Stimulated activated effector memory CD8-positive, alpha-beta T cell treated with anti-CD3 and anti-CD28 coated beads, Interleukin-12 subunit alpha, Interleukin-12 subunit beta, amount 100 ng/mL, for 72 hours (primary cell): Measurements from ENCODE around the gene CHAD.
A peak's percentile ranks its signal among the peaks of the same experiment; 100 is the strongest.
"Not testable (repeated sequence)": the region's sequence is repeated elsewhere in the genome, so short reads cannot be mapped to it uniquely, and the experiment has no call there.

Experiments used
- ATAC-seq: fragments of 150-1000 bp; cut with Tn5 transposase; 2 replicates; pipeline ENCODE4 v1.10.0; 2021
- DNase-seq, 2 donors: peaks; one replicate each; pipeline ENCODE4 v3.0.0; 2021 to 2022; ENCODE audit warnings: low spot score in 2 of 2
- H3K27ac Mint-ChIP-seq: one replicate; pipeline ENCODE4 v1.8.0; 2022; ENCODE audit warnings: mild to moderate bottlenecking, mixed read lengths
- H3K36me3 Mint-ChIP-seq: one replicate; pipeline ENCODE4 v1.8.0; 2022; ENCODE audit warnings: mild to moderate bottlenecking, mixed read lengths
- H3K4me1 Mint-ChIP-seq: one replicate; pipeline ENCODE4 v1.8.0; 2022; ENCODE audit warnings: mixed read lengths
- H3K4me3 Mint-ChIP-seq: one replicate; pipeline ENCODE4 v1.8.0; 2022; ENCODE audit warnings: mild to moderate bottlenecking, mixed read lengths
- H3K9me3 Mint-ChIP-seq: one replicate; pipeline ENCODE4 v1.8.0; 2022; ENCODE audit warnings: mixed read lengths

CHAD gene

GRCh38 chr17:50481648-50482047 is 13.0 kb upstream of the CHAD start:
- peaks cover 33% of the 10 kb centered on the region for H3K4me1 Mint-ChIP-seq
- ATAC-seq (no peak), DNase-seq (no peak)
- H3K9me3 Mint-ChIP-seq = no peaks in the 10 kb centered on the region
- H3K4me3 Mint-ChIP-seq = no peak overlapping the region
- H3K27ac Mint-ChIP-seq = no peak overlapping the region
- H3K36me3 Mint-ChIP-seq = peaks cover 48% of the 10 kb centered on the region

- Mint-ChIP-seq H3K4me1 (peaks cover 33% of the 10 kb centered on the region), H3K27ac (no peak overlapping the region), H3K4me3 (no peak overlapping the region), H3K36me3 (peaks cover 41% of the 10 kb centered on the region), H3K9me3 (no peaks in the 10 kb centered on the region)
- DNase-seq = no peak
- ATAC-seq = no peak
These were observed 12.3 kb upstream of the CHAD start for GRCh38 chr17:50480854-50481490.

GRCh38 chr17:50480142-50480764 is 11.6 kb upstream of the CHAD start:
- Mint-ChIP-seq H3K36me3 (peaks cover 38% of the 10 kb centered on the region), H3K4me3 (peak overlapping the region; percentile 76), H3K9me3 (no peaks in the 10 kb centered on the region), H3K4me1 (peaks cover 33% of the 10 kb centered on the region), H3K27ac (peak overlapping the region; percentile 98)
- DNase-seq (no peak), ATAC-seq (no peak)

GRCh38 chr17:50479522-50480141 is 11.0 kb upstream of the CHAD start:
- H3K4me1 Mint-ChIP-seq = peaks cover 33% of the 10 kb centered on the region
- ATAC-seq (peak; percentile 35), DNase-seq (peak in 1 of 2 donors; percentile 75)
- peak overlapping the region; percentile 98 for H3K27ac Mint-ChIP-seq
- peak overlapping the region; percentile 76 for H3K4me3 Mint-ChIP-seq
- H3K9me3 Mint-ChIP-seq = no peaks in the 10 kb centered on the region
- H3K36me3 Mint-ChIP-seq = peaks cover 33% of the 10 kb centered on the region

GRCh38 chr17:50478391-50479381 is 10.0 kb upstream of the CHAD start, which contains the start of gene RSAD1:
RSAD1 (plus strand) TSS chr17:50478860; CDS start chr17:50478885, 25 bp downstream.
- ATAC-seq (peak; percentile 95), DNase-seq (peak; percentile 69 to 88)
- Mint-ChIP-seq H3K36me3 (peaks cover 25% of the 10 kb centered on the region), H3K9me3 (no peaks in the 10 kb centered on the region), H3K27ac (peak within 1 kb of the TSS; percentile 98), H3K4me3 (peak within 1 kb of the TSS; percentile 76), H3K4me1 (peaks cover 33% of the 10 kb centered on the region)

GRCh38 chr17:50477976-50478375 is 9.3 kb upstream of the CHAD start:
- ATAC-seq (no peak), DNase-seq (no peak)
- H3K36me3 Mint-ChIP-seq = peaks cover 18% of the 10 kb centered on the region
- peaks cover 32% of the 10 kb centered on the region for H3K4me1 Mint-ChIP-seq
- H3K9me3 Mint-ChIP-seq = no peaks in the 10 kb centered on the region
- peak overlapping the region; percentile 98 for H3K27ac Mint-ChIP-seq
- H3K4me3 Mint-ChIP-seq = peak overlapping the region; percentile 76

GRCh38 chr17:50476545-50477315 is 8.1 kb upstream of the CHAD start:
- Mint-ChIP-seq H3K36me3 (peaks cover 9% of the 10 kb centered on the region), H3K27ac (no peak overlapping the region), H3K9me3 (no peaks in the 10 kb centered on the region), H3K4me1 (peaks cover 23% of the 10 kb centered on the region), H3K4me3 (no peak overlapping the region)
- ATAC-seq (no peak), DNase-seq (no peak)

GRCh38 chr17:50475775-50476544 is 7.3 kb upstream of the CHAD start:
- DNase-seq, H3K36me3 Mint-ChIP-seq, H3K27ac Mint-ChIP-seq, ATAC-seq, H3K4me3 Mint-ChIP-seq, H3K9me3 Mint-ChIP-seq: not testable (repeated sequence)
- H3K4me1 Mint-ChIP-seq = peaks cover 23% of the 10 kb centered on the region

GRCh38 chr17:50475362-50475761 is 6.7 kb upstream of the CHAD start:
- Mint-ChIP-seq H3K4me3 (no peak overlapping the region), H3K4me1 (peaks cover 19% of the 10 kb centered on the region), H3K27ac (no peak overlapping the region), H3K9me3 (no peaks in the 10 kb centered on the region), H3K36me3 (peaks cover 9% of the 10 kb centered on the region)
- ATAC-seq = no peak
- no peak for DNase-seq

- Mint-ChIP-seq H3K27ac (no peak overlapping the region), H3K4me1 (peaks cover 11% of the 10 kb centered on the region), H3K9me3 (no peaks in the 10 kb centered on the region), H3K36me3 (peaks cover 6% of the 10 kb centered on the region), H3K4me3 (no peak overlapping the region)
- ATAC-seq (no peak), DNase-seq (no peak)
These were observed 5.8 kb upstream of the CHAD start for GRCh38 chr17:50474523-50474922.

GRCh38 chr17:50473901-50474300 is 5.2 kb upstream of the CHAD start:
- DNase-seq (no peak), ATAC-seq (no peak)
- H3K27ac Mint-ChIP-seq = no peak overlapping the region
- H3K4me1 Mint-ChIP-seq = peaks cover 8% of the 10 kb centered on the region
- H3K9me3 Mint-ChIP-seq = no peaks in the 10 kb centered on the region
- H3K36me3 Mint-ChIP-seq = no peaks in the 10 kb centered on the region
- H3K4me3 Mint-ChIP-seq = no peak overlapping the region

GRCh38 chr17:50472761-50473161 is 4.1 kb upstream of the CHAD start:
- not testable (repeated sequence) for H3K9me3 Mint-ChIP-seq, H3K36me3 Mint-ChIP-seq, H3K27ac Mint-ChIP-seq, H3K4me3 Mint-ChIP-seq, ATAC-seq, H3K4me1 Mint-ChIP-seq, DNase-seq

GRCh38 chr17:50472286-50472685 is 3.6 kb upstream of the CHAD start:
- ATAC-seq (no peak), DNase-seq (no peak)
- no peaks in the 10 kb centered on the region for H3K36me3 Mint-ChIP-seq
- H3K4me1 Mint-ChIP-seq = peaks cover 13% of the 10 kb centered on the region
- no peaks in the 10 kb centered on the region for H3K9me3 Mint-ChIP-seq
- no peak overlapping the region for H3K27ac Mint-ChIP-seq
- H3K4me3 Mint-ChIP-seq = no peak overlapping the region
